ENCODE measurements around the gene KMO. TPM values are rescaled to one million over a fixed set of nuclear protein-coding genes. Genes with fewer than 3 reads are reported as not detected.

KMO gene
- total RNA-seq (2022; extraction: Qiagen RNA extraction; ENCODE audit: low read depth), result 0.46 to 2.0 TPM (median 1.5 TPM) in 5 replicates

DNA sequence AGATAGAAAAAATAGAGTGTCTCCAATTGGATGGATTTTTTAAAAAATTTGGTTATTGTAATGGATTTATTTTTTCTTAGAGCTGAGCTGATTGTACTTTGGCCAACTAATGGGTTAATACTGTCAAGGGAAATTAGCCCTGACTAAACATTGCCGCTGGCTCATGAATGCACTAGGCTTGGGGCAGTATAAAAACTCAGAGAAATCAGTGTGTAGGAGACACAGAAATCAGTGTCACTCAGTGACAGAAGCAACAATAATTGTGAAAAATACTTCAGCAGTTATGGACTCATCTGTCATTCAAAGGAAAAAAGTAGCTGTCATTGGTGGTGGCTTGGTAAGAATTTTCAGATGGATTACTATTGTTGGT, at the start of gene KMO:
Gene KMO, plus strand, starts transcription at position 217 of the 370 bp plus-strand sequence. Its CDS starts 67 bp downstream, at position 284.

DNA sequence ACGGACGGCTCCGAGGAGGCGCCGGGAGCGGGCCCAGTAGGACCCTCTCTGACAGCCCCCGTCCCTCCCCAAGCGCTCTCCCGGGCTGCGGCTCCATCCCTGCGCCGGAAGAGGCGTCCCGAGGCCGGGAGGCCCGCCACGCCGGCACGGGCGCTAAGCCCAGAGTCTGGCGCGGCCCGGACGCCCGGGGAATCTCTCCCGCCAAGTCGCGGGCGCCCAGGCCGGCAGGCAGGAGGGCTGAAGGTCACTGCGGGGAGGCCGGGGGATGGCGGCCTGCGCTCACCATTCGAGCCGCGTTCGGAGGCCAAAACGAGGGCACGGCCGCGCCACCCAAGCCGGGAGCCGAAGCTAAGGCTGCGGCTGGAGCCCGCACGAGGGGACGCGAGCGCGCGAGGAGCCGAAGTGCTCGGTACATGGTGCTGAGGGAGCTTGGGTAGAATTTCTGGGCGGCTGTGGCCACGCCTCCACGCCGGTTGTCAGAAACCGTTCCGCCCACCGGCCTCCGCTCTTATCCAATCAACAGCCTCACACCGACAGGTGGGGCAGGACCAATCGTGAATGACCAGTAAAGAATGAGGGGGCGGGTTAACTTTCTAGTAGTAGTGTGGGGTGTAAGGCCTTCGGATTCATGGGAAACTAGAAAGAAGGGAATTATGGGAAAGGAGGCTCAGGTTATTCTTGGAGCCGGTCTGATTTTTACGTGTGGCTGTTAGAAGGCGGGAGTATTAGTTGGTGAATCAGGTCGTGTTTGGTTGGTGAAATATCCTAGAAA, 12.7 kb upstream of the KMO start, which contains the start of gene FH:
Gene FH, minus strand, starts transcription at position 448 of the 772 bp plus-strand sequence. Its CDS starts 33 bp downstream, at position 415.

DNA sequence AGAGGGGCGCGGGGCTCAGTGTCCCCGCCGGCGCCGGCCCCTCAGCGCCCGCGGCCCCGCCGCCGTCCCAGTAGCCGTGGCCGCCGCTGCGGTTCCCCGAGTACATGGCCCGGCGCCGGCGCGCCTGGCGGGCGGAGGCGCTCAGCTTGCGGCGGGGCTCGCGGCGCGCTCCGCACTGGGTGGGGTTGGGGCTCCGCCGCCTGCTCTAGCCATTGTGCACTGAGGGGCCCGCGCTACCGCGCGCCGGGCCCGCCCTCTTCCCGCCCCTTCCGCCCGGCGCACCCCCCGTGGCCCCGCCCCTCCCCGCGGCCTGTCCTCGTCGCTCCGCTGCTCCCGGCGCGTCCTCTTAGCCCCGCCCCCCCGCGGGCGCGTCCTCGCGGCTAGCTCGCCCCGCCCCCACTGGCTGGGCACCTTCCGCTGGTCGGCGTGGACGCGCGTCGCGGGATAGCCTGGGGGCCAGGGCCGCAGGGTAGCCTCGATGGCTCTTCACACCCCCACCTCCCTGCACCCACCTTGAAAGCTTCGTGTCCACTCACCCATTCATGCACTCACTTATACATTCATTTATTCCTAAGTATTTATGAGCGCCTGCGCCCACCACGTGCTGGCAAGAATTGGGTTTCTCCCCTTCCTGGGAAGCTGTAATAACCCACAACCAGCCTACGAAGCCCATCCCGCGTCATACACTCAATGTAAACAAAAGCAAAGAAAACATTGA, 108.1 kb downstream of the KMO start, which contains the start of the genes CHML and OPN3:
Gene CHML, minus strand, starts transcription at position 221 of the 718 bp plus-strand sequence. CDS start 4,603 bp downstream, outside the sequence.
Gene OPN3, minus strand, starts transcription at position 221 of the 718 bp plus-strand sequence. Its CDS starts 115 bp downstream, at position 106.

Other genes starting within 250 kb of the KMO start
- not detected in 5 replicates for gene RGS7, start 175.2 kb upstream of the KMO start, total RNA-seq (2022; extraction: Qiagen RNA extraction; ENCODE audit: low read depth)
- gene FH, start 12.6 kb upstream of the KMO start, total RNA-seq (2022; extraction: Qiagen RNA extraction; ENCODE audit: low read depth), result 83.2 to 100.0 TPM (median 88.9 TPM) in 5 replicates
- 4.8 to 10.1 TPM (median 8.2 TPM) in 5 replicates for gene CHML, start 108.0 kb downstream of the KMO start, total RNA-seq (2022; extraction: Qiagen RNA extraction; ENCODE audit: low read depth)
- gene OPN3, start 108.0 kb downstream of the KMO start, total RNA-seq (2022; extraction: Qiagen RNA extraction; ENCODE audit: low read depth), result 48.1 to 67.7 TPM (median 65.5 TPM) in 5 replicates
- not detected in 5 replicates for gene WDR64, start 119.9 kb downstream of the KMO start, total RNA-seq (2022; extraction: Qiagen RNA extraction; ENCODE audit: low read depth)

Measured in A549 treated with ZK216348 at 1 μM for 4 hours (cell line).